ENCODE results near the gene S100A10.
A peak's percentile ranks its signal among the peaks of the same experiment; 100 is the strongest.

S100A10 gene

DNA sequence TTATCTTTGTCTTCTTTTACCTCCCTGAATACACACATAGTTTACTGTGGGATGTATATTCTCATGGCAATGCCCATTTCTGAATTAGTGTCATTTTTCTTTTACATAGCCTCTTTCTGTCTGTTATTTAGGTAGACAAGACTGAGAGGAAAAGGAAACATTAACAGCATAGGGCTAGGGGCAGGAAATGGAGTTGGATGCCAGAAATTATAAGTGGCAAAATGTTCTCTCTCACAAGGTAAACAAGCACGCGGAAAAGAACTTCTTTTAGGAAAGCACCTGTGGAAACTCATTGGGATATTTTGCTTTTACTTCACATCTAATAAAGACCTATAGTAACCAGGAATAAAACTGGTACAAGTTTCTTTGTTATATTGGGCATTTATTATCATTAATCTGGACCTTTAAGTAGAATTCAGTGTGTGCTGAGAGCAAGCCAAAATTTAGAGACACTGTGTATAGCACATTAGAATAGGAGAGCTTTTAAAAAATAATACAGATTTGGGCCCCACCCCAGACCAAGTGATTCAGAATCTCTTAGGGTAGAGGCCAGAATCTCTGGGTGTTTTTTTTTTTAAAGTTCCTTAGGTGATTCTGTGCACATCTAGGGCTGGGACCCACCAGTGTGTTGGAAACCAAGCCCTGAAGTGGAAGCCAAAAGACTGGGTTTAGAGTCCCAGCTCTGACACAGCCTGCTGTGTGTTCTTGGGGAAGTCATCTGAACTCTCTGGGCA lies 32.7 kb downstream of the S100A10 start:
- DNase-seq = no peak

DNA sequence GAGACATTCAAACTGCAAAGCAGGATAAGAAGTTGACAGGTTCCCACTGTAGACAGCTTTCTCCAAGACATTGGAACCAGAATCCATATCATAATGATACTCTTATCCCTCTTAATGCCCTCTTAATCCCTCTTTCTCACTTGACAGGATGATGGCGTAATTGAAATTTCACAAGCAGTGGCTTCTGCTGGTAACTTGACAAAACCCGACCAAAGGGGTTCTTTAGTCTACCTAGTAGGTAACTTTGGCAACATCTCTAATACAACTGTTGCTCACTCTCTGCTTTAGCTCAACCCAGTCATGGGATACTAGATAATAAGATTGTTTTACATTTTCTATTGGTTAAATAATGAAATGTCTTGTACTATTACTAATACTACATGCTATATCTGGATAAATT lies 34.7 kb downstream of the S100A10 start:
- DNase-seq = no peak

GRCh38 chr1:151956957-151957497 lies 36.6 kb downstream of the S100A10 start:
- no peak for DNase-seq

DNA sequence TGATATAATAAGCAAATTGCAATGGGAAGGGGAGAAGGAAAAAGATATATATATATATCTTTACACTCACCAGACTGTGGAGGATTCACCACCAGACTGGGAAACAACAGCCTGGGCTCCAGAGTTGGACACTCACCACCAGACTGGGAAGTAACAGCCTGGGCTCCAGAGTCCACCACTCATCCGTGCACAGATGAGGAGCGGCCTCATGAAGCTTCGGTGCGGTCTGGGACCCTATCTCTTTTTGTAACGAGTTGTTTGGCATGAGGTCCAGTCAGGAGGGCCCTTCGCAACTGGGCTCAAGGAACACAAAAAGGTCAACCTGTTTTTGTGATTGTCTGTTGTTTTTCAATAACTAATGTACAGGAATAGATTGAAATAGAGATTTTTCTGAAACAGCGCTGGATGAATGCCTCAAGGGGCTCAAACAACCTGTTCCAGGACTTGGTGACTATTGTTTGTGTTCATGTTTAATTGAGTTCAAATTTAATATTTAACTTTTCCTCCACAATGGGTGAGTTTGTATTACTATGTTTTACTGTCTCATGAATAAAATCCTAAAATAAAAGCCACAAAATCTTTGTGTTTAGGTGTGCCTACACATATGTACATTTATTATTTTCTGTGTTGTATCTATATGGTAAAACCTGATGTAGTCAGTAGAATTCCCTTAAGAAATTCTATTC lies 40.1 kb downstream of the S100A10 start:
- no peak for DNase-seq

DNA sequence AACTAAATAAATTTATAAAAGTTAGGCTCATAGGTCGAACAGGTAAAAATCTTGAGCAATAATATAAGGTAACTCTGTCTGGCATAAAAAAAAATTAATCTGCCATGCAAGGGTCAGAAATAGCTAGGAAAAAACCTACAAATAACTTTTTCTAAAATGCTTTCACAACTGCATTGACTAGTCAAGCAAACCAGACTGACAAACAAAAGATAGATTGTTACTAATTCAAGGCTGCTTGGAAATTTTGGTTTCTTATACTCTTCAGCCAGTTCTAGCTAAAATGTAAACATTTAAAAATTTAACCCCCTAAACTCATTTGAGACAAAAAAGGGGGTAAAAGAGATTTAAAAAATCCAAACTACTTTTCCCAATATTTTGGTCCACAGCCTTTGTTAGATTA lies 40.8 kb downstream of the S100A10 start:
- no peak for DNase-seq

- no peak for DNase-seq
Observed at GRCh38 chr1:151949371-151950193, 44.1 kb downstream of the S100A10 start.

DNA sequence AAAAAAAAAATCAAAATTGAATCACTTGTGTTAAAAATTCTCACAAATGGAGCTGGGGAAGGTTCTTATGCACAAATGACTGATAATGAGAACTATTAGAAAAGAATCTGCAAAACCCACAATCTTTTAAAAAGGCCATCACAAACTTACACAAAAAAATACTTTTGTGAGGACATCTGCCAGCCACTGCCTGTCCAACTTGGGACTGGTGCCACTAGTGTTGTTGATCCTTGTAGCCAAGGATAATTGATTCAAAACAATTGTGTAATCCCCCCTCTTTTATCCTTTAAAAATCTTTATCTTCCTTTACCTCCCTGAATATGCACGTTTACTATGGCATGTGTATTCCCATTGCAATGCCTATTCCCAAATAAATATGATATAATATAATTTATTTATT lies 45.2 kb downstream of the S100A10 start:
- DNase-seq = no peak

DNA sequence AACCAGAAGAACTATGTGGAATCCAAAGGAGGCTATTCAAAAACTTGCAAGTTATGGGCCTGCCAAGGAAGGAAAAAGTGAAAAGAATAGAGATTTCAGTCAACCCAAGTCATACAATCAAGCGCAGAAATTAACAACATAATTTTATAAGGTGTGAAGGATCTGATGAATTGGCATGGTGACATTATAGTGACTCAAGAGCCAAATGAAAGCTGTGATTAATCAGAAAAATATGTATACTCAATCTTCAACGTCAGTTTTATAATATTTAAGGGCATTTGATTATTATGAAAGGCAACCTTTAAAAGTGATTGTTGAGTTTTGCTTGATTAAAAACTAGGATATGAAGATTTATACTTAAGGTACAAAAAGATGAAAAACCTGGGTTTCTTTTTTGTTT lies 46.5 kb downstream of the S100A10 start:
- DNase-seq = no peak

DNA sequence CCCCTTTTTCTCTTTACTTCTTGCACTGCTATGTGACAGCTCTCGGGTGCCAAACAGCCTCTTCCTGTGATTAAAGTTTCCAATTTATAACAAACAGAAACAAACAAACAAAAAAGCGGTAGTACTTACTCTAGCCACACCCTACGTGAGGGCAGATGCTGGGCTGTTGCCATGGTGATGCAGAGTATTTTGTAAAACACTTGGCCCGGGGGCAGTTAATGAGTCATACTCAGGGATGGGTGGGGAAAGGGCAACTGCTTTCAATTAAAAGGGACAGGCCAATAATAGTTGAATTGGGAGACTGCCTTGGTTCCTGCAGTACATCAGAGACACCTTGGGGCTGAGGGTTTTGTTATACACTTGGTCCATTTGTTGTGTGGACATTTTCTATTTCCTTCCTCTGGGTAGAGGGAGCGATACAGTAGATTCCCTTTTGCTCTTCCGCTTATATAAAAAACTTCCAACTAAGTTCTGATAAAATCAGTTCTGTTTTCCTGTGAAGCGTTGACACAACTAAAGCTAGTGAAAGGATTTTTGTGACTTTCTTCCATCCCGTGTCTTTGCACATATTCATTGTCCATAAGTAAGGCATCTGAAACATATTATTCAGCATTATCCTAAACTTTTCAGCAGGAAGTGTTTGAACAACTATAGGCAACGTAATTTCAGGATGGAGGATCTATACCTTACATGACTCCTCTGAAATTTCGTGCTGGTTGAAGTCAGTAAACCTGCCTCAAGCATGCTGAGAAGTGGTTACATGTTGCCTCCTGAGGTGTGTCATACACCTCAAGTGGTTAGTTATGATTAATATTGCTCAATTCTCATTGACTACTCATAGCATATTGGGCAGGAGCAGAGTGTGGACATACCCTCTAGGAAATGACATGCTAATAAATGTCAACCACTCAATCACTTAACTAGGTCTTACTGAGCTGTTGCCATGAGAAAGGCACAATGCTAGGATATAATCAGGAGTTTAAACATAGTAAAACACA lies 47.6 kb downstream of the S100A10 start:
- DNase-seq = peak; percentile 76

DNA sequence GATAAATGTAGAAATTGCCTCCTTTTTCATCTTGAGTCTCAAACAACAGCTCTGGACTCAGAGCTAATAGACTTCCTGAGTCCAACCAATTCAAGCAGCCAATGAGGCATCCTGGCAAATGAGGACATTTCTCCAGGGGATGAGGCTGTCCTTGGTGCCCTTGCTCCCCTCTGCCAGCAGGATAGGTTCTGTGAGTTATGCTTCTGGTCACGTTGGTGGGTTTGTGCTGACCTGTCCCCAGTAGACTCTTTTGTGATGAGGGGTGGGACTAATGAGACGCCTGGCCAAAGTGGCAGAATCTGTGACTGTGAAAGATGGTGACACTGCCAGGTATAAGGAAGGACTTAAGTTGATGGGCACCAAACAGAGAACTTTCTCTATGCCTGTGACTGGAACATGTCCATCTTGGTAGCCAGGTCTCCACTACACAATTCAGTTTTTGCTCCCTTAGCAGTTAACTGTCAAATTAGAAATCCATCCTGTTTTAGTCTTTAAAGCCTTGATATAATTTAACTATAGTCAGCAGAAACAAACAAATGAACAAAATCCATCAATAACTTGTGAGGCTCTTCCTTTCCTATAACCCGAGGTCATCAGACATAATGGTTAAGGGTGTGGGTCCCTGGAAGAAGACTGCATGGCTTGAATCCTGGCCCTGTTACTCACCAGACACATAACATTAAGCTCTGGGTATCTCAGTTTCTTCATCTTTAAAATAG lies 48.6 kb downstream of the S100A10 start:
- DNase-seq = no peak

DNA sequence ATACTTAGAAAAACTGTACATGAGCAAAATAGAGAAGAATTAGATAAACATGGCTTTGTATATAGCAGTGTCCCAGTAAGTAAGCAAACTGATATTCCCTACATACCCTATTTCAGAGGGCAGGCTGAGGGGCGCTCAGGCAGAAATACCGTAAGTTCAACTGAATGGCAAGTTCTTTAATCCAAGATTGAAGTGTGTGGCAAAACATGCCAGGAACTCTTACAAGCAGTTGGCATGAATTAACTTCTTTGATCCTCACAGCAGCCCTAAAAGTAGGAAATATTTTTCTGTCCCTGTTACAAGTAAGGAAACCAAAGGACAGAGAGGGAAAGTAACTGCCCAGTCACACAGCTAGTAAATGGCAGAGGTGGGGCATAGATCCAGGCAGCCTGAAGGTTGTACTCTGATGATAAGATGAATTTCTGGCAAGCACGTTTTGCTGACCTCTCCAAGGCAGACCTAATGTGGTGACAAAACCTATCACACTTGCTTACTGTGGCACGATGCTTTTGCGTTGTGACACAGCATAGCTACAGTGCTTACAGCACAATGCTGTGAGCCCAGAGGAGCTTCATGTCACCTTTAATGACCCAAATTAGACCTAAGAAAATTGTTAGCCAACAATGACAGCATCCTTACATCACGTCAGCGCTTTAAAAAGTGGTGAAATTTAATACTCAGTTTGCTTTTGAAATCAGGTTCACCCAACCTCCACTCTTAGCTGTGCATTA lies 49.4 kb downstream of the S100A10 start:
- no peak for DNase-seq

- no peak for DNase-seq
Observed at GRCh38 chr1:151943591-151943990, 50.1 kb downstream of the S100A10 start.

DNA sequence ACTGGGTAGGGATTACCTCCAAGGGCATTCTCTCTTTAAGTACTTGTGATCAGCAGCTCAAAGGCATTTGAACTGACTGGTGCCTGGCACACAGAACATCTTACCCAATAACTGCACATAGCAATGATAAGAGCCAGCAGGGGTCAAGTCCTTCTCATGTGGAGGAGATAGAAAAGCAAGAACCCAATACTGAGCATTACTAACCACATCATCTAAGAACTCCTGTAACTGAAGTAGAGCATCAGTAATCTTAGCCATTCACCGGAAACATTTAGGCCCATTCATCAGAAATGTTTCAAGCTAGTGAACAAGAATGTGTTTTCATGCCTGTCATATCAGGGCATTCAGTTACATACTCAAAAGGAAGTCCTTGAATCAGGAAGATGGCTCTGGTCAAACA lies 50.8 kb downstream of the S100A10 start:
- DNase-seq = no peak

GRCh38 chr1:151940541-151940940 lies 53.1 kb downstream of the S100A10 start:
- DNase-seq = no peak

- no peak for DNase-seq
Observed at GRCh38 chr1:151939779-151940178, 53.9 kb downstream of the S100A10 start.

GRCh38 chr1:151939141-151939540 lies 54.5 kb downstream of the S100A10 start:
- no peak for DNase-seq

DNA sequence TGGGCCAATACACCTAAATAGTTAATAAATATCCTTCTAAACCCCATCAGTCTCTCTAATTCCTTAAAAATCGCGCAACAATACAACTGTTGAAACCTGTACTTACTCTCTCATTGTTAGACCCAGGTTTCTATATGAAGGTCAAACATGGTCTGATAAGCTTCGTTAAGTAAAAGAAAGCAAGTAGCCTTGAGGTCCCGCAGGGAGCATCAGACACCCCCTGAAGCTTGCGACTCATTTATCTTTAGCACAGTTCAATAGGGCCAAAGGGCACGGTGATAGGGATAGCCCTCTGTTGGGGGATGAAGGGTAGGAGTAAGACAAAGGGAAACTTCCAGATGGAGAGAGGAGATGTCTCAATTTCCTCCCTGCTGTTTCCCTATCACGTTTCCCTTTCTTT lies 57.0 kb downstream of the S100A10 start:
- DNase-seq = no peak

DNA sequence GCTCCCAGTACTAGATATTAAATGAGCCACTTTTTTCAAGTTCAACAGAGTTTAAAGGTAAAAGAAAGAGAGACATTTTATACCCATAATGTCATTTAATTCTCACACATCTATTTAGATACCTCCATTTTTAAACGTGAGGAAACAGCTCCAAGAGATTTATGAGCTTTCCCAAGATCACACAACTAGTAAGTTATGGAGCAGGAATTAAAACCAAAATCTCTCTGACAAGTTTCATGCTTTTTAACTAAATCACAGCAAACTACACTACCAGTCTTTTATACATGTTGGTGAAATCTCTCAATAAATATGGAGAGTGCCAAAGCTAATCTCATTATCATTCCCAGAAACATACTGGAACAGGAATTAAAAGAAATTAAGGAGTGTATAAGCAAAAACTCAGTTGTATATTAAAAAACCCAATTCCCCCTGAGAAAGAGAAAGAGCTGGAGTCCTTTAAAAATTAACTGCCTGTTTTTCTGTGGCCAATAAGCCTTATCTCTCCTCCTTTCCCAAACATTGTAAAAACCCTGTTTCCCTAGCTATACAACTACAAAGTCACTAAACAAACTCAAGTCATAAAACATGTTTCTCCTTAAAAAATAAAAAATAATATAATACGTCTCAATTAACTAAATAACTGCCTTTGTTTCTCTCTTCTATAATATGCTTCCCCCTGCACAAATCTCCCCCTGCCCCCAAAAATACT lies 57.6 kb downstream of the S100A10 start:
- DNase-seq = no peak

DNA sequence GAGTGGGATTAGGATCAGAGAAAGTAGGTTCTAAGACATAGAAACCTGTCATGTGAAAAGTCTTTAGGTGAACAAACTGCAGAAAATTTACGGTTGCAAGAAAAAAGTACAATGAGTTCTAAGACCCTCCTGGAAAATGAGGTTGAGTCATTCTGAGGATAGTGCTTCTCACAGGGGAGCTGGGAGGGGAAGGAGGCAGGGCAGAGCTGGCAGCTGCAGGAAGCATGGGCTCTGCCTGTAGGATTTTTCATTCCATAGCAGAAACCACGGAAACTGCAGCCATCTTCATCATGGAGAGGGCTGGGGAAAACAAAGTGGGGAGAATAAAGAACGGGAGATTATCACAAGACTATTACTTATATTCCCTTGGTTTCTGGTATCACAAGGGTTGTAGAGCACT lies 58.5 kb downstream of the S100A10 start:
- DNase-seq = no peak

DNA sequence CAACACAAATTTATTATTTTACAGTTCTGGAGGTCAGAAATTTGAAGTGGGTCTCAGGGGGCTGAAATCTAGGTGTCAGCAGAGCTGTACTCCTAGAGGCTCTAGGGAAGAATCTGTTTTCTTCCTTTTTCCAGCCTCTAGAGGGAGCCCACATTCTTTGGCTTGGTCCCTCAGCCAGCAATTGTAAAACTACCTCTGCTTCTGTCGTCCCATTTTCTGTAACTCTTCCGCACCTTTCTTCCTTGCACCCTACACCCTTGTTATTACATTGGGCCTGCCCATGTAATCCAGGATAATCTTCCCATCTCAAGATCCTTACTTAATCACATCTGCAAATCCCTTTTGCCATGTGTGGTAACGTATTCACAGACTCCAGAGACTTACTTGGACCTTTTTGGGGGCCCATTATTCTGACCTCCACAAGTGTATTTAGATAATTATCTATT lies 59.6 kb downstream of the S100A10 start:
- DNase-seq = peak; percentile 30
